ENCODE results near the gene GABRG3.

Gene GABRG3

GRCh38 chr15:27549746-27550145 lies 578.8 kb downstream of the GABRG3 start:
- no peaks in the 10 kb centered on the region for H3K4me1 ChIP-seq (ENCODE audit: insufficient read depth, insufficient read length)
- TF ChIP-seq SUZ12 (IDR thresholded peaks at IDR 0.05; ENCODE audit: extremely low read depth, insufficient read depth, insufficient read length) = no peak
- TF ChIP-seq YY1 (IDR thresholded peaks at IDR 0.05; ENCODE audit: insufficient read depth, insufficient read length) = no peak
- TF ChIP-seq ZNF274 (IDR thresholded peaks at IDR 0.05; ENCODE audit: low read depth, low read length) = no peak
- no peaks in the 10 kb centered on the region for H3K27me3 ChIP-seq (ENCODE audit: insufficient read depth, insufficient read length)
- no peaks in the 10 kb centered on the region for H3K9me3 ChIP-seq (ENCODE audit: insufficient read depth, low read length)
- no peaks in the 10 kb centered on the region for H3K36me3 ChIP-seq (ENCODE audit: insufficient read depth, insufficient read length, low read length)
- DNase-seq (ENCODE audit: low read depth, low spot score) = no peak
- H3K4me3 ChIP-seq (ENCODE audit: insufficient read length, low read depth) = no peak overlapping the region
- H3K9ac ChIP-seq (ENCODE audit: insufficient read length, low read depth) = no peak overlapping the region

- no peak overlapping the region for H3K9ac ChIP-seq (ENCODE audit: insufficient read length, low read depth)
- DNase-seq (ENCODE audit: low read depth, low spot score) = no peak
- TF ChIP-seq YY1 (IDR thresholded peaks at IDR 0.05; ENCODE audit: insufficient read depth, insufficient read length) (no peak), SUZ12 (IDR thresholded peaks at IDR 0.05; ENCODE audit: extremely low read depth, insufficient read depth, insufficient read length) (no peak), ZNF274 (IDR thresholded peaks at IDR 0.05; ENCODE audit: low read depth, low read length) (no peak)
- H3K4me1 ChIP-seq (ENCODE audit: insufficient read depth, insufficient read length) = no peaks in the 10 kb centered on the region
- no peaks in the 10 kb centered on the region for H3K36me3 ChIP-seq (ENCODE audit: insufficient read depth, insufficient read length, low read length)
- peaks cover 8% of the 10 kb centered on the region; the same call in 1 of the 2 replicates for H3K9me3 ChIP-seq (ENCODE audit: insufficient read depth, low read length)
- H3K4me3 ChIP-seq (ENCODE audit: insufficient read length, low read depth) = no peak overlapping the region
- no peaks in the 10 kb centered on the region for H3K27me3 ChIP-seq (ENCODE audit: insufficient read depth, insufficient read length)
Measured at GRCh38 chr15:27550635-27551034, 579.7 kb downstream of the GABRG3 start.

GRCh38 chr15:27561816-27562215 lies 590.8 kb downstream of the GABRG3 start:
- no peak for TF ChIP-seq ZNF274 (IDR thresholded peaks at IDR 0.05; ENCODE audit: low read depth, low read length)
- no peak for TF ChIP-seq SUZ12 (IDR thresholded peaks at IDR 0.05; ENCODE audit: extremely low read depth, insufficient read depth, insufficient read length)
- no peak for TF ChIP-seq YY1 (IDR thresholded peaks at IDR 0.05; ENCODE audit: insufficient read depth, insufficient read length)
- peaks cover 32% of the 10 kb centered on the region for H3K9me3 ChIP-seq (ENCODE audit: insufficient read depth, low read length)
- H3K9ac ChIP-seq (ENCODE audit: insufficient read length, low read depth) = no peak overlapping the region
- H3K4me1 ChIP-seq (ENCODE audit: insufficient read depth, insufficient read length) = no peaks in the 10 kb centered on the region
- H3K36me3 ChIP-seq (ENCODE audit: insufficient read depth, insufficient read length, low read length) = no peaks in the 10 kb centered on the region
- H3K4me3 ChIP-seq (ENCODE audit: insufficient read length, low read depth) = no peak overlapping the region
- no peaks in the 10 kb centered on the region for H3K27me3 ChIP-seq (ENCODE audit: insufficient read depth, insufficient read length)
- DNase-seq (ENCODE audit: low read depth, low spot score) = no peak

- no peak for DNase-seq (ENCODE audit: low read depth, low spot score)
- Histone ChIP-seq H3K27me3 (ENCODE audit: insufficient read depth, insufficient read length) (no peaks in the 10 kb centered on the region), H3K36me3 (ENCODE audit: insufficient read depth, insufficient read length, low read length) (no peaks in the 10 kb centered on the region), H3K9ac (ENCODE audit: insufficient read length, low read depth) (no peak overlapping the region), H3K4me1 (ENCODE audit: insufficient read depth, insufficient read length) (no peaks in the 10 kb centered on the region), H3K9me3 (ENCODE audit: insufficient read depth, low read length) (peaks cover 24% of the 10 kb centered on the region), H3K4me3 (ENCODE audit: insufficient read length, low read depth) (no peak overlapping the region)
- TF ChIP-seq ZNF274 (IDR thresholded peaks at IDR 0.05; ENCODE audit: low read depth, low read length) (no peak), YY1 (IDR thresholded peaks at IDR 0.05; ENCODE audit: insufficient read depth, insufficient read length) (no peak), SUZ12 (IDR thresholded peaks at IDR 0.05; ENCODE audit: extremely low read depth, insufficient read depth, insufficient read length) (no peak)
Measured at GRCh38 chr15:27563765-27564370, 592.9 kb downstream of the GABRG3 start.

GRCh38 chr15:27564656-27565055 lies 593.7 kb downstream of the GABRG3 start:
- no peak overlapping the region for H3K4me3 ChIP-seq (ENCODE audit: insufficient read length, low read depth)
- H3K9ac ChIP-seq (ENCODE audit: insufficient read length, low read depth) = no peak overlapping the region
- no peak for DNase-seq (ENCODE audit: low read depth, low spot score)
- peaks cover 24% of the 10 kb centered on the region for H3K9me3 ChIP-seq (ENCODE audit: insufficient read depth, low read length)
- no peaks in the 10 kb centered on the region for H3K4me1 ChIP-seq (ENCODE audit: insufficient read depth, insufficient read length)
- no peaks in the 10 kb centered on the region for H3K36me3 ChIP-seq (ENCODE audit: insufficient read depth, insufficient read length, low read length)
- no peaks in the 10 kb centered on the region for H3K27me3 ChIP-seq (ENCODE audit: insufficient read depth, insufficient read length)
- TF ChIP-seq SUZ12 (IDR thresholded peaks at IDR 0.05; ENCODE audit: extremely low read depth, insufficient read depth, insufficient read length) (no peak), YY1 (IDR thresholded peaks at IDR 0.05; ENCODE audit: insufficient read depth, insufficient read length) (no peak), ZNF274 (IDR thresholded peaks at IDR 0.05; ENCODE audit: low read depth, low read length) (no peak)

- Histone ChIP-seq H3K4me1 (ENCODE audit: insufficient read depth, insufficient read length) (no peaks in the 10 kb centered on the region), H3K36me3 (ENCODE audit: insufficient read depth, insufficient read length, low read length) (no peaks in the 10 kb centered on the region), H3K9ac (ENCODE audit: insufficient read length, low read depth) (no peak overlapping the region), H3K9me3 (ENCODE audit: insufficient read depth, low read length) (no peaks in the 10 kb centered on the region), H3K4me3 (ENCODE audit: insufficient read length, low read depth) (no peak overlapping the region), H3K27me3 (ENCODE audit: insufficient read depth, insufficient read length) (no peaks in the 10 kb centered on the region)
- DNase-seq (ENCODE audit: low read depth, low spot score) = no peak
- TF ChIP-seq SUZ12 (IDR thresholded peaks at IDR 0.05; ENCODE audit: extremely low read depth, insufficient read depth, insufficient read length) = no peak
- no peak for TF ChIP-seq YY1 (IDR thresholded peaks at IDR 0.05; ENCODE audit: insufficient read depth, insufficient read length)
- TF ChIP-seq ZNF274 (IDR thresholded peaks at IDR 0.05; ENCODE audit: low read depth, low read length) = no peak
Measured at GRCh38 chr15:27570746-27571145, 599.8 kb downstream of the GABRG3 start.

GRCh38 chr15:27573805-27574485 lies 603.0 kb downstream of the GABRG3 start:
- TF ChIP-seq SUZ12 (IDR thresholded peaks at IDR 0.05; ENCODE audit: extremely low read depth, insufficient read depth, insufficient read length) = no peak
- TF ChIP-seq ZNF274 (IDR thresholded peaks at IDR 0.05; ENCODE audit: low read depth, low read length) = no peak
- TF ChIP-seq YY1 (IDR thresholded peaks at IDR 0.05; ENCODE audit: insufficient read depth, insufficient read length) = no peak
- Histone ChIP-seq H3K9ac (ENCODE audit: insufficient read length, low read depth) (no peak overlapping the region), H3K4me1 (ENCODE audit: insufficient read depth, insufficient read length) (no peaks in the 10 kb centered on the region), H3K9me3 (ENCODE audit: insufficient read depth, low read length) (no peaks in the 10 kb centered on the region), H3K4me3 (ENCODE audit: insufficient read length, low read depth) (no peak overlapping the region), H3K27me3 (ENCODE audit: insufficient read depth, insufficient read length) (no peaks in the 10 kb centered on the region), H3K36me3 (ENCODE audit: insufficient read depth, insufficient read length, low read length) (no peaks in the 10 kb centered on the region)
- DNase-seq (ENCODE audit: low read depth, low spot score) = no peak
